ENCODE measurements around the gene SYT2. TPM values are rescaled to one million over a fixed set of nuclear protein-coding genes. Genes with fewer than 3 reads are reported as not detected.
"Not testable (repeated sequence)": the region's sequence is repeated elsewhere in the genome, so short reads cannot be mapped to it uniquely, and the experiment has no call there.

The SYT2 gene
- polyA plus RNA-seq, 10 donors = 0.27 to 0.94 (median 0.39) TPM

DNA sequence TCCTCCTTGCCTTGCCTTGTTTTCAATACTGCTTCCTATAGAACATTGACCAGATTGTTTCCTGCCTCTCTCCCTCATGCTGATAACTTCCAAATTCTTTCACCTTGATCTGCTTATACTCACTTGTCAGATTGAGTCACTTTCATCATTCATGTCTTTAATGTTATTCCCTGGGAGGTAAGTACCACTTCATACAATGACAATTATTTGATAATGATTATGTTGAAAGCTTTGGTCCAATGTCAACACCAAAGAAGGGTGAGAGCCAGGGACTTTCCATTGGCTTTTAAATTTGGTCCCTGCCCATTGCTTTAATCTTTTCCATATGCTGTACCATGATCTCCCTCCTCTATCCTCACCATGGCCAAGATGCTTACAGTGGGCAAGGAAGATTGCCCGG is 137.4 kb downstream of the SYT2 start:
- no peak for DNase-seq

DNA sequence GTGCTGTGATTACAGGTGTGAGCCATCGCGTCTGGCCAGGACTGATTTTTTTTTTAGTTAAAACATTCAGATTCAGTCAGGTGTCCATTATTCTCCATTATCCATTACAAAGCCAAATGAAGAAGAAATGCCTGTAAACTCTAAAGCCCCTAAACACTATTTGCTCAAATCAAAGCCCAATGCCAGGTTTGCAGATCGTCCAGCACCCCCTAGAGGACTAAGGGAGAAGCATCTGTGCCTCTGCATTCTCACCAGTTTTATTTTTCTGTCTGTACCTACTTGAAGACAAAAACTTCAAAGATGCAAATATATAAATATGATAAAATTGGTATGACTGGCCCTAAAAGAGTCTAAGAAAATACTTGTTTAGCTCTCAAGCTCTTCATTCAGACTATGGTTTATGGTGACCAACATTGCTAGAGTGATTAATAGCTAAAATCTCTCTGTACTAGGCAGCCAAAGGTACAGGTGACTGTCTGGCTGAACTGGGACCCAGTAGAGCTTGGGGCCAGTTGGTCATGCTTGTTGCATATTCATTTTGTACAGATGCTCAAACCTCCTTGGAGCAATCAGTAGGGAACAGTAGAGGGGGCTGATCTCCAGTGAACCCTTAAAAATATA is 138.4 kb downstream of the SYT2 start:
- no peak for DNase-seq

DNA sequence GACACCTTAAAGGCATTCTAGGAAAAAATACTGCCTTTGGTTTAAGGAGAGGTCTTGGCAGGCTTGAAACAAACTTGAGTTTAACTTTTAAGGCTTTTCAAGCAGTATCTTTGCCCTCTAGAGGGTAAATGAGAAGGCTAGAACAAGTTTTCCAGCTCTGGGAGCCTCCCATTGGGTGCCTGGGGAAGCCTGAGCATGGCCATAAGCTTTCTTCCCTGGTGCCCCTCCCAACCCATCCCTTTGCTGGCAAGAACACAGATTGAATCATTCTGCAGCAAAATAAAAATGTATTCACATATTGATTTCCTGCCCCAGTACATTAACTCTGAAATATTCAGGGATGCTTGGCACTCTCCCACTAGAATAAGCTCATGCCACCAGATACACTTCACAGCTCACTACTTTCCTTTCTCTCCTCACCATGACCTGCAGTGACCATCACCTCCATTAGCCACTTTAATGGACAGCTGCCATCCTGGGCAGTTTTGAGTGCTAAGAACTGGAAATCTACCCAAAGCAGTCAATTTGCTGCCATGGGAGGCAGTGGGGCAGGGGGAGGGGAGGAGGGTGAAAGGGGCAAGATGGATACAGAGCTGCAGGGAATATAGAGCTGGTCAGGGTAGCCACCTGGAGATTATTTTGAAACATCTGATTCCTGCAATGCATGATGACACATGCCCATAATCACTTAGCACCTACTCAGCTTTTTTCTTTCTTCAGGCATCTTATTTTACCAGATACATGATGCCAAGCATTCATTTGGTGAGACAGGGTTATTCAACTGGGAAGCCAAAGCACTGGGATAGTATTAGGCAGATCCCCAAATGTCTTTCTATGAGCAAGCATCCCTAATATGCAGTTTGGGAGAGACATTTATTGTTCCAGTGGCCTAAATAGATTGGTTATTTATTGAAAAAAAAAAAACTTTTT is 140.6 kb downstream of the SYT2 start:
- DNase-seq = no peak

DNA sequence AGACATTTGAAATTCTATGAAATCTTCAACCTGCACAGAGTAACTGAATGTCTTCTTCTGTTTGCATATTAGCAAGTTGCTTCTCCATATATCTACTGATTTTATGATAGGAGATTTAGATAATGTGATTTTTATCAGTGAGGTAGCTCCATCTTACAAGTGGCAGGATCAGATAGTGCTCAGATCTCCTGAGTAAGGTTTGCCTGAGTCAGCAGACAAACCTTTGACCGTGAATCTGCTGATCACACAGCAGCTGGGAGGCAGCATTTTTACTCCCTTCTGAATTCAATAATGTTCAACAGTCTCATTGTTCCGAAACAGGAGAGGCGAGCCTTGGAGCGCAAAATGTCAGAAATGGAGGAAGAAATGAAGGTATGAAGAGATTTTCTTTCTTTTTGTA is 141.4 kb downstream of the SYT2 start:
- DNase-seq = peak in 1 of 3 donors; percentile 64

DNA sequence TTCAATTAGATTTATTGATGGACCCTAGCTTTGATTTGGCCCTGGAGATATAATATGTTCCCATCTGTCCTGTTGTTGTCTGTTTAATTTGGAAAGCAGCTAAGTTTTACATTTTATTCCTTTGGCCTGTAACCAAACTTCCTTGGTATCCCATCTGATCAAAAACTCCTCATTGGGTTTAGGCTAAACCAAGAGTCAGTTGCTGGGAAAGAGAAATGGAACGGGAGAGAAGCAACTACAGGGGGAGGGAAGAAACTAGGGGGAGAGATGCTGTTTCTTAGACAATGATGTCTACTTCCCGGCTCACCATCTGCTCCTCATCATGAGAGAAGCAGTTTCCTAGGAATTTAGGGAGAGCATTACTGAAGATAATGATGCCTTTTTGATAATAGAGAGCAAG is 141.8 kb downstream of the SYT2 start:
- peak in 2 of 3 donors; percentile 77 to 87 for DNase-seq

DNA sequence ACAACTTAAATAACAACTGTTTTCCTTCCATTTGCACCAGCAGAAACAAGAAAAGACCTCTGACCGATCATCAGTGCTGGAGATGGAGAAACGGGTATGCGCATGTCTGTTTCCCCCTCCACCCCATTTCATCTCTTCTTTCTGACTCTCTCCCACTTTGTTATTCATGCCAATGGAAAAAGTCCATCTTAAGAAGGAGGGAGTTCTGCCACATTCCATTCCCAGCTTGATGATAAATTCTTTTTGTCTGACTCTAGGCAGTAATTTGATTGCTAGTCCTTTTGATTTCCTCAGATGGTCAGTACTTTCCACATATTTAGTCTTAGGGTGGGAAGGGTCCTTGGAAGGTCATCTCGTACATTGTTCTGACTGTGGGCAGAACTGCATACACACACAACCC is 142.5 kb downstream of the SYT2 start:
- peak in 2 of 3 donors; percentile 74 to 87 for DNase-seq

DNA sequence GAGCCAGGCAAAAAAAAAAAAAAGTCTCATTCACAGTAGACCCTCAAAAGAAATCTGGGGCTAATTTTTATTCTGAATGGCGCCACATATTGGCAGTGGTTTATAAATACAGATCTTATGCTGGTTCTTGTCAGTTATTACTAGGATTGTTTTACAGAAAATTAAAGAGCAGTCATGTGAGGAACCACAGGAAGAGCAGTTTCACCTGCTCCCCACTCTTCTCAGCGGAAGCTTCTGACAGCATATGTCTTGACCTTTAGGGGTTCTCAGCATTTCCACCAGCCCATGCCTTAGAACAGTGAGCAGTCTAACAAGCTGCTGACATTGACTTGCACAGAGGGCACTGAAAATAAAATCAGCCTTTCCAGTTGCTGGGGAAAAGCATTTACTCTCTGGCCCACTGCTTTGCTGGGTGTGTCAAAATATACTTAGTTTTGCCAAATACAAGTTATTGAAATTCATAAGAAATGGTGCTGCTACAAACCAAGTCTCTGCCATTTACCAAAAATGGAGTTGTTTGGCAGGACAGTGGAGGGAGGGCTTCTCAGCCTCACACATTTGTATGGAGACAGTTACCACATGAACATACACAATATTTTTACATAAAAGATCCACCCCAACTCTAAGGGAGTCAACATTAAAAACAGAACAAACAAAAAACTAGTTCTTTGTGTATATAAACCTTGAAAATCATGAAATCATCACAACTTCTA is 144.2 kb downstream of the SYT2 start:
- no peak for DNase-seq

DNA sequence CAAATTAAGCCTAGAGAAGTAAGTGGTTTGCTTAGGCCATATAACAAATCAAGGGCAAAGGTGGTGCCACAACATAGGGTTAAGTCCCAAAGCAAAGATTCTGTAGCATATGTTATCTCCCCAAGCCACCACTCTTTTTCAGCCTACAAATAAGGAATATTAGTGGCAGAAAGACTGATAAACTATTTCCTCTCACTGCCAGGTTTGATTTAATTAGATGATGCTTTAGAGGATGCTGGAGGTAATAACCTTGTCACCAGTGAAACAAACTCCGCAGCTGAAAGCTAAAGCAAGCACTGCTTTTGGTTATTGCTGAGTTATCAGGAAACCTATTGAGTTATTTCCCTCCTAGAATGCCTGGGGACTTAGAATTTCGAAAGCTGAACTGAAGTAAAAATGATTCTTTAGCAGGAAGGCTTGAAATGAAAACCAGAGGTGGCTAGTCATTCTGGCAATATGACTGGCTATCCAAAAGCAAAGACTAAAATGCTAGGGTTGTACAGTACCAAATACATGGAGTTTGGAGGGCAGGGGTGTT is 145.2 kb downstream of the SYT2 start:
- DNase-seq = no peak

DNA sequence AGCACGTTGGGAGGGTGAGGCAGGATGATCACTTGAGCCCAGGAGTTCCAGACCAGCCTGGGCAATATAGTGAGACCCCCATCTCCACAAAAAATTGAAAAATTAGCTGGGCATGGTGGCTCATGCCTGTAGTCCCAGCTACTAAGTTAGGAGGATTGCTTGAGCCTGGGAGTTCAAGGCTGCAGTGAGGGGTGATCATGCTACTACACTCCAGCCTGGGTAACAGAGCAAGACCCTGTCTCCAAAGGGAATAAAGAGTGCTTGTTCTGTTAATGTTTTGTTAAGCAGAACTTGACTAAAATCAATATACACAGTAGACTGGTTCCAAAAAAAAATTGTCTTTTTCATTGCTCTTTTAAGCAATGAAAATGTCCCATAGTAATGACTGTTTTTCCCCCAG is 146.4 kb downstream of the SYT2 start:
- no peak for DNase-seq

DNA sequence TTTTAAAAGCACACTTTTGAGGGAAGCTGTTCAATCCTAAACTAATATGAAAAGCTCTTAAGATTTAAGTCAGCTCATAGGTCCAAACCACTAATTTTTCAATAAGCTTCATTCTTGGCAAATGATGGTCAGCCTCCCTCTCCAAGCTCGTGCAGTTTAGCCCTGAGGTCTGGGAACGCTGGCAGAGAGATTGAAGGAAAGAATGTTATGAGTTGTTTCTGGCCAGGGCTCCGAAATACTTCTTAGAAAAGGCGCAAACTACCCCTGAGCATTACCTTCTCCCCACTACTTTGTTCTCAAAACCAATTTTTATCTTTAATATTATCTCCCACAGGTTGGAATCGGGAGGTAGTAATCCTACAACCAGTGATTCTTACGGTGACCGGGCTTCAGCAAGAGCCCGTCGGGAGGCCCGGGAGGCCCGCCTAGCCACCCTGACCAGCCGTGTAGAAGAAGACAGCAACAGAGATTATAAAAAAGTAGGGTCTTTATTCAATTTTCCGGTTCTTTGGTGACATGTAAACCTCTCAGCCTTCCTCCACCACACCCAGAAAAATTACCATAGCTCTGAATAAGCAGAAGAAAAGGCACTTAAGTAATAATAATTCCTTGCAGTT is 147.7 kb downstream of the SYT2 start:
- peak in 2 of 3 donors; percentile 71 to 80 for DNase-seq

DNA sequence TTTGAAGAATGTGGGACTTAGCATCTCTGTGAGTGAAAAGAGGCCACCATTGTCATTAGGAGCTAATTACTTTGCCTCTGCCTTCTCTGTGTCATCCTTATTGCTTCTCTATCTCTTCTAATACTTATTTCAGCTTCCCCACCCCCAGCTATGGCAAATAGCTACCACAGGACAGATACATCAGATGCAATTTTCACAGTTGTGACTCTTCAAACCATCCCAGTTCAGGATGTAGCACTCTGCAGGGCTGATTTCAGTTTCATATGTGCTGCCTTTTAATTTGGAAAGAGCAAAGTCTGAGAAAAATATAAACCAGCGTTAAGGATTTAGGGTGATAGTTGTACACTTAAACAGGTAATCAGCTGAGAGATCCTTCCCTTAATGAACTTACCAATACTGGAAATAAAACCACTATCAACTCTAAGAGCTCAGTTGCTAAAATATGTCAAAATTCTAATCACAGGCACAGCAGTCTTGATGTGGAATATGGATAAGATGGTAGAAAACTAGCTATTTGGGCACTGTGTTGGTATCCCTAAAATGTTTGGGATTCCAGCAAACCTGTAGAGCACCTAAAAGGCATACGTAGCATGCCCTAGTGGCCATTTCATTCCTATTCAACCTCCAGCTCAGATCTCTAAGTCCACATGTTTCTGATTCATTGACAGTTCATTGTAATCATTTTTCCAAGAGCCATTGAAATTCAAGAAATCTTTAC is 148.4 kb downstream of the SYT2 start:
- no peak for DNase-seq

DNA sequence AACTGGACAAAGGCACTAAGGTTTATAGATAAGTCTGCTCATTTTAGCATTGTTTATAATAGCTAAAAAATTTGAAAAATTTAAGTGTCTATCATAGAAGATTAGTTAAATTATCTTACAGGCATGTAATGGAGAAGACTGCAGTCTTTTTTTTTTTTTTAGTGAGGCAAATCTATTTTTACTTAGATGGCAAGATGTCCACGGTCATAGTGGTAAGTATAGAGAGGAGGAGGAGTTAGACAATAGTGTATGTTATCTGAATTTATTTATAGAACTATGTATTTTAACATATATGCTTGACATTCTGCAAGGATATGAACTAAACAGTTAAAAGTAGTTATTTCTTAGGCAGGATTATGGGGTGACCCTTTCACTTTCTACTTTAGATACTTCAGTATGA is 149.0 kb downstream of the SYT2 start:
- DNase-seq = no peak

DNA sequence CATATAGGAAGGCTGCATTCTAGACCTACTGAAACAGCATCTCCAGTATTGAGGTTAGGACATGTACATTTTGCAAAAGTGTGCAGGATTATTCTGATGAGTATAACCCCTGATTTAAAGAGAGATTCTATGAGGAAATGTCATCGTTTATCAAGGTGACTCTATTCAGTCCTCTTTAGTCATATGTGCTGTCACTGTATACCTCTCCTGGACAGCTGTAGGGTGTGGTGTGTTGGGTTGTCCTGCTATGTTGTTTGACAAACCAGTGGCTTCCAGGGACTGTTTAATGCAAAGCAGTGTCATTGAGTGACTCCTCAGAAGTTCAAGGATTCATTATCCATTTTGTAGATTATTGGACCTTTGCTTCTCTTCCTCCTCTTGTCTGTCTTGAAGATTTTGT is 152.6 kb downstream of the SYT2 start:
- DNase-seq = not testable (repeated sequence)

DNA sequence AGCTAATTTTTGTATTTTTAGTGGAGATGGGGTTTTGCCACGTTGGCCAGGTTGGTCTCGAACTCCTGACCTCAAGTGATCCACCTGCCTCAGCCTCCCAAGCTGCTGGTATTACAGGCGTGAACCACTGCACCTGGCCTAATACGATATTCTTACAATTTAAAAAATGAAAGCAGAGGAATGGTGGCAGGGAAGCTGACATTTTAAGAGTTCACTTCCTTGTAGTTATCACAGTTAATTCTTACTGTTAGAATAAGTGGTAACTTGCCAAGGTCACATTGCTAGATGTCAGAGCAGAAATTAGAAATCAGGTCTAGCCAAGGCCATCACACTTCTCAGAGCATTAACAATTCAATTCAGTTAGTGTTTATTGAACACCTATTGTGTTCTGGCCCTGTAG is 154.2 kb downstream of the SYT2 start:
- not testable (repeated sequence) for DNase-seq

DNA sequence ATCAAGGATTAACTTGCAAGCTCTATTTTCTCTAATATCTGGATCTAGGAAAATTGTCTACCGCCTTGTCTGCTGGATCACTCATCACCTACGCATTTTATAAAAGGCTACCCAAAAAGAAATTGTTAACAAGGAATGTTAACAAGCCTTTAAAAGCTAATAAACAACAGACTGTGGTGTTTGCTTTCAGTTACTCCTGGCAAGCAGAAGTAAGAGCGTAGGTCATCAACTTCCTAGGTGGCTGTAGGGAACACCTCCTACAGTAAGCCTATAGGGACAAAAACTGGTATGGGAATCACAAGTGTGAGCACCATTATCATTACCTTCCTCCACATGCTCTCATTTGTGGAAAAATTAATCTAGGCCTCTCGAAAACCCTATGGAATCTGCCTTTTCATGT is 155.6 kb downstream of the SYT2 start:
- not testable (repeated sequence) for DNase-seq

DNA sequence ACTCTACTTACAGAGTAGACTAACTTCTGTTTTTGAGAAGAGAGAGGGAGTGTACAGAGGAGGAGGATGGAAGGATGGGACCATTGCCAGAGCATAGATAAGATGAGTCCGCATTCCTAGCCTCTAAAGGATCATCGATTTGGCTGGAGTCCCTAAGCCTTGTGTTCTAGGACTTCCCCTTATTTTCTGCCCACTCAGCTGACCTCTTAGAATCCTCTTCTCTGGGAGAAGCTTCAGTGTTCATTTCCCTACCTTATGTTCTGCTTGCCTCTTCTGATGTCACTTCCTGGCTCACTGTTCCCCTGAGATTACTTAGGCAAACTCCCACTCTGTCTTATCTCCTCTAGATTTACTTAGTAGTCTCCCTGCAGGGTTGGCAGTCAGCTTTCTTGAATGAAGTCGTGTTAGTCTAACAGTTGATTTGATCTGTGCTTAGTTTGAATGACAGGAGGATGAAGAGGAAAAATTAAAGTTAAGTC is 156.7 kb downstream of the SYT2 start:
- DNase-seq = peak in 1 of 3 donors; percentile 53

DNA sequence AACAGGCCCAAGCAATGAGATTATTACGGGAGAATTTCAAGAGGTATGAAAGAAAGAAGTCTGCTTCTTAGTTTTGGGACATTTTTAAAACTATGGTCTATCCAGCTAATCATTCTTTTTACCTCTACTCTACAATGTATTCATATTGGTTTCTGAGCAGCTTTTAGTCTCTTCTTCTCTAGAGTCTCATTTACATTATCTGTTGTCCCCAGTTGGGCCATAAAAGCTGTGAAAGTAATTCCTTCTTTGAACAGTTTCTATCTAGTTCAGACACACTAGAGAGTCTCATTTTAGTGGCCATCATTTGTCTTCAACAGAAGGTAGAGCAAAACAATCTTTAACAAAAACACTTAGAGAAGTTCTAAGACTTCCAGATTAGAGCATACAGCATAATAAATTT is 157.2 kb downstream of the SYT2 start:
- DNase-seq = not testable (repeated sequence)

DNA sequence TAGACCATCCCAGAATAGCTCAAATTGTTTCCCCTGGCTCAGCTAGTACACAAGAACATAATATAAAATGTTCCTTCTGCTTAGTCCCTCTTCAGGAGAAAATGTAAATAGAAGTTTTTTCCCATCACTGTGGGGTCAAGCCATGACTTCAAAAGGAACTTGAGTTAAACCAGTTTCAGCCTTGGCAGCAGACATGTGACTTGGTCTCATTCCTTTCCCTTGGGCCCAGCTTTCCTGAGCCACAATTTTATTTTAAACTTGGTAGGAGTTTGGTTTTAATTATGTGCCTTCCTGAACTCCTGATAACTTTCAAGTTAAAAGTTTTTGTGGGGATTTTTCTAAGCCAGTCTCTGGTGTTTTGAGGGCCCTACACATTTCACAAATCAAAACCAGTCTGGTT is 157.6 kb downstream of the SYT2 start:
- not testable (repeated sequence) for DNase-seq

DNA sequence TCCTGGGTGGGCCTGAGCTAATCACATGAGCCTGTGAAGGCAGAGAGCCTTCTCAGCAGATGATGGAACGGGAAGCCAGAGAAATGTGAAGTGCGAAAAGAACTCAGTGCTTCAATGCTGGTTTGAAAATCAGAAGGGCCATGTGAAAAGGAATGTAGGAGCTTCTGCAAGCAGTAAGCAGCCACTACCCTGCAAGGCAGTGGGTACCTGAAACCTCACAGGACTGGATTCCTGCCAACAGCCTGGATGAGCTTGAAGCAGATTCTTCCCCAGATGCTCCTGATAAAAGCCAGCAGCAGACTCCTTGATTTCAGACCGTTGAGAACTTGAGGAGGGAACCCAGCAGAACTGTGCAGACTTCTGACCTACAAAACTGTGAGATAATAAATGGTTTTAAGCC is 158.6 kb downstream of the SYT2 start:
- no peak for DNase-seq

DNA sequence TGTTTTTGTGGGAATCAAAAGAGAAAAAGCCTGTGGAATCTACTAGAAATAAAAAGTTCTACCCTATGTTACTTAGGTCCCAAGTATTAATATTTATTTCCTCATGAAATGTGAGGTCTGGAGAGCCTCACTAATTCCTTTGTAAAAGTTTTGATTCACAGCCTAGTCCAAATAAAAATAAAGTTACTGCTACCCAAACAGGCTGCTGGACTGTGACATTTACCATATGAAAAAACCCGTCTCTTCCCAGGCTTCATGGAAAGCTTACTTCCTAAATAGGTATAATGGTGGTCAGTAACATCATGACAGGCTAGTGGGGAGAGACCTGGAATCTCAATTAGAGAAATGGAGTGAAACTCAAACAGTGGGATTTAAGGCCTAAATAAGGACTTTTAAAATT is 160.2 kb downstream of the SYT2 start:
- not testable (repeated sequence) for DNase-seq

DNA sequence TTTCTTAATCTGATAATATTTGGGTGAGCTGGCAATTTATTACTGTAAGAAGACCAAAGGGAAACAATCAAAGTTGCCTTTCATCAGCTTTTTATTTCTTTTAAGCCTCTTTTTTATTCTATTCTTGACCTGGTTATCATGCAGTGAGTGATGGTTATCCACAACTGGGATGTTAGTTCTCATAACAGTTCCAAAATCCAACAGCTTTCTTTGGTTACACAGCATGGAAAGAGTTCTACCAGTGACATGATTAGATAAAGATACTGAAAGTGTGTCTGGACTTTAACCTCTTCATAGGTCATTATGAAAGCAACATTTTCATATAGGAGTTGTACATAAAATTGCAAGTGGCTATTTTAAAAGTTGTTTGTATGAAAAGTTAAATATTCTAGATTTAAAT is 163.0 kb downstream of the SYT2 start:
- no peak for DNase-seq

Data from muscle of back (tissue), 11 donors.